ENCODE data around the gene DNAI7.

DNA sequence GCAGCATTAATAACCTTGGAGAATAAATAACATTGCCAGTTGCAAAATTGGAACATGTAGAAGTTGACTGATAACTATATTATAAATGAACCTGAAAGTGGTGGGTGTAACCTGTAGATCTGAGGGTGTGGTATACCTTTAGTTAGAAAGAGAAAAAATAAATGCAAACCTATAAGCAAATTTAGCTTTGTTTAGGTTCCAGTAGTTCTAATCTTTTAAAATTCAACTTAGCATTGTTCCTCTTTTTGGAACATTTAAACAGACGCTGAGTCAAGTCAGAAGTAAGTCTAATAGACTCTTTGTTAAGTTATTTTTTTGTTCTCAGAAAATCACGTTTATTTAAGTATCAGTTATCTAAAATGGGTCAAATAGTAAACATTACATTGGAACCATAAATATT is 120.0 kb downstream of the DNAI7 start:
- TF ChIP-seq, protein P1, sequence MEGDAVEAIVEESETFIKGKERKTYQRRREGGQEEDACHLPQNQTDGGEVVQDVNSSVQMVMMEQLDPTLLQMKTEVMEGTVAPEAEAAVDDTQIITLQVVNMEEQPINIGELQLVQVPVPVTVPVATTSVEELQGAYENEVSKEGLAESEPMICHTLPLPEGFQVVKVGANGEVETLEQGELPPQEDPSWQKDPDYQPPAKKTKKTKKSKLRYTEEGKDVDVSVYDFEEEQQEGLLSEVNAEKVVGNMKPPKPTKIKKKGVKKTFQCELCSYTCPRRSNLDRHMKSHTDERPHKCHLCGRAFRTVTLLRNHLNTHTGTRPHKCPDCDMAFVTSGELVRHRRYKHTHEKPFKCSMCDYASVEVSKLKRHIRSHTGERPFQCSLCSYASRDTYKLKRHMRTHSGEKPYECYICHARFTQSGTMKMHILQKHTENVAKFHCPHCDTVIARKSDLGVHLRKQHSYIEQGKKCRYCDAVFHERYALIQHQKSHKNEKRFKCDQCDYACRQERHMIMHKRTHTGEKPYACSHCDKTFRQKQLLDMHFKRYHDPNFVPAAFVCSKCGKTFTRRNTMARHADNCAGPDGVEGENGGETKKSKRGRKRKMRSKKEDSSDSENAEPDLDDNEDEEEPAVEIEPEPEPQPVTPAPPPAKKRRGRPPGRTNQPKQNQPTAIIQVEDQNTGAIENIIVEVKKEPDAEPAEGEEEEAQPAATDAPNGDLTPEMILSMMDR (IDR thresholded peaks at IDR 0.05; ENCODE audit: low read depth, low read length, missing input control), result no peak
- no peak for TF ChIP-seq EGR1 (IDR thresholded peaks at IDR 0.05; ENCODE audit: low read depth in 2 of 2)

Data from liver (tissue), 3 donors.